ENCODE measurements around the gene SCAMP2. TPM values are rescaled to one million over a fixed set of nuclear protein-coding genes. Genes with fewer than 3 reads are reported as not detected.

The SCAMP2 gene
- total RNA-seq, 1 donor from 2014 or later, result 93.4 TPM

GRCh38 chr15:74893627-74894026 is 20.5 kb upstream of the SCAMP2 start:
- H3K36me3 ChIP-seq (ENCODE audit: control insufficient read depth, insufficient read depth, low read length), result peaks cover 5% of the 10 kb centered on the region
- no peak for TF ChIP-seq CTCF (IDR thresholded peaks at IDR 0.05; ENCODE audit: insufficient read depth, low read length, poor library complexity, severe bottlenecking)
- DNase-seq (ENCODE audit: low read depth), result no peak
- no peaks in the 10 kb centered on the region for H3K27me3 ChIP-seq (ENCODE audit: control insufficient read depth, insufficient read depth, low read length)
- no peak overlapping the region for H3K4me3 ChIP-seq (ENCODE audit: low read depth, low read length)

- DNase-seq (ENCODE audit: low read depth), result no peak
- Histone ChIP-seq H3K4me3 (ENCODE audit: low read depth, low read length) (no peak overlapping the region), H3K27me3 (ENCODE audit: control insufficient read depth, insufficient read depth, low read length) (no peaks in the 10 kb centered on the region), H3K36me3 (ENCODE audit: control insufficient read depth, insufficient read depth, low read length) (peaks cover 5% of the 10 kb centered on the region)
- no peak for TF ChIP-seq CTCF (IDR thresholded peaks at IDR 0.05; ENCODE audit: insufficient read depth, low read length, poor library complexity, severe bottlenecking)
Observed at GRCh38 chr15:74892931-74893330, 19.8 kb upstream of the SCAMP2 start.

- no peak for TF ChIP-seq CTCF (IDR thresholded peaks at IDR 0.05; ENCODE audit: insufficient read depth, low read length, poor library complexity, severe bottlenecking)
- peaks cover 5% of the 10 kb centered on the region for H3K36me3 ChIP-seq (ENCODE audit: control insufficient read depth, insufficient read depth, low read length)
- H3K4me3 ChIP-seq (ENCODE audit: low read depth, low read length), result no peak overlapping the region
- DNase-seq (ENCODE audit: low read depth), result no peak
- H3K27me3 ChIP-seq (ENCODE audit: control insufficient read depth, insufficient read depth, low read length), result no peaks in the 10 kb centered on the region
Observed at GRCh38 chr15:74892313-74892712, 19.1 kb upstream of the SCAMP2 start.

GRCh38 chr15:74891469-74891868 is 18.3 kb upstream of the SCAMP2 start:
- DNase-seq (ENCODE audit: low read depth), result no peak
- Histone ChIP-seq H3K27me3 (ENCODE audit: control insufficient read depth, insufficient read depth, low read length) (no peaks in the 10 kb centered on the region), H3K4me3 (ENCODE audit: low read depth, low read length) (no peak overlapping the region), H3K36me3 (ENCODE audit: control insufficient read depth, insufficient read depth, low read length) (peaks cover 5% of the 10 kb centered on the region)
- TF ChIP-seq CTCF (IDR thresholded peaks at IDR 0.05; ENCODE audit: insufficient read depth, low read length, poor library complexity, severe bottlenecking), result no peak

GRCh38 chr15:74890665-74890960 is 17.4 kb upstream of the SCAMP2 start:
- TF ChIP-seq CTCF (IDR thresholded peaks at IDR 0.05; ENCODE audit: insufficient read depth, low read length, poor library complexity, severe bottlenecking), result no peak
- peaks cover 5% of the 10 kb centered on the region for H3K36me3 ChIP-seq (ENCODE audit: control insufficient read depth, insufficient read depth, low read length)
- H3K27me3 ChIP-seq (ENCODE audit: control insufficient read depth, insufficient read depth, low read length), result no peaks in the 10 kb centered on the region
- no peak for DNase-seq (ENCODE audit: low read depth)
- H3K4me3 ChIP-seq (ENCODE audit: low read depth, low read length), result peak overlapping the region; percentile 98

GRCh38 chr15:74889883-74890664 is 16.9 kb upstream of the SCAMP2 start, which contains the start of gene MPI:
MPI (plus strand) TSS chr15:74890042; CDS start chr15:74890074, 32 bp downstream.
- DNase-seq (ENCODE audit: low read depth), result no peak
- TF ChIP-seq CTCF (IDR thresholded peaks at IDR 0.05; ENCODE audit: insufficient read depth, low read length, poor library complexity, severe bottlenecking), result no peak
- Histone ChIP-seq H3K27me3 (ENCODE audit: control insufficient read depth, insufficient read depth, low read length) (no peaks in the 10 kb centered on the region), H3K4me3 (ENCODE audit: low read depth, low read length) (peak within 1 kb of the TSS; percentile 98), H3K36me3 (ENCODE audit: control insufficient read depth, insufficient read depth, low read length) (peaks cover 5% of the 10 kb centered on the region)

Data from kidney epithelial cell (primary cell).